Fibroblast of mammary gland (primary cell): ENCODE results near the gene TOP3A.

Source experiments
- DNase-seq: peaks from one replicate; pipeline ENCODE4 v3.0.0-alpha.2; 2010; ENCODE audit warnings: low read depth
- H3K4me3 ChIP-seq: 2 replicates; pipeline ENCODE4 v1.5.1; 2011; ENCODE audit warnings: low read depth, mild to moderate bottlenecking, low read length, moderate library complexity; ENCODE audit not compliant: control insufficient read depth
- CTCF ChIP-seq: conservative IDR thresholded peaks from 2 replicates; pipeline ENCODE4 v1.5.1; 2011; ENCODE audit warnings: low read depth, low read length, inconsistent platforms; ENCODE audit not compliant: control insufficient read depth, insufficient read depth

The TOP3A gene

DNA sequence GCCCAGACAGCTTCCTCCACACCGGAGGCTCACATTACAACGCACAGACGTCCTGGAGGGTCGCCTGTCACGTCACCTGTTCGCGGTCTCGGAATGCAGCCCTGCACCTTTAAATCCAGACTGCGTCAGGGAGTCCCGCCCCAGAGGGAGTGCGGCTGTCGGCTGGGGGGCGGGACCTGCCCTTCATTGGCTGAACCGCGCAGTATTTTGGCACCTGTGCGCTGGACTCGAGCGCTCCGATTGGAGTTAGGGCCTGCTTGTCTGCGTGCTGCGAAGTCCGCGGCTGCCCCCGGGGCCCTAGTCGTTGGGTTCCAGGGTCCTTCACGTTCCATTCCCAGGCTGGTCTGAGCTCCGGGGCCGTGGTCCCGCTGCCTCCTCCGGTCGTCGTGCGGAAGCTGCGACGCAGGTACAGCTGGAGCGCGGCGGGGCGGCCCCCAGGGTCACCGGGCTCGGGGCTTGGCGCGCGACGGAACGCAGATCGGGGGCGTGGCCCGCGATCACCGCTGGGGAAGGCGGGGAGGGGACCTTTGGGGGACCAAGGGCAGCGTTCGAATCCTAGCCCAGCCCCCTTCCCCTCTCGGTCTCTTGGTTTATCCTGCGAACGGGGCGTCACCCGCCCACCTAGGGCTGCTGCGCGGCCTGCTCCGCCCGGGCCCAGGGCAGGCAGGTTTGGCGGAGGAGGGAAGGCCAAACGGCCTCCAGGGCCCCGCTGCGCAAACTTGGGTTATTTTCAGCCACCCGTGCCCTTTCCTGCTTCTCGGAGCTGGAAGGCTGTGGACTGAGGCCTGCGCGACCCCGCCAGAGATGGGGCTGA is 54.3 kb downstream of the TOP3A start, which contains the start of gene MIEF2:
Gene MIEF2 (plus strand): TSS at position 331 of the 814 bp plus-strand sequence. CDS start 2,059 bp downstream, outside the sequence.
- peak within 1 kb of the TSS; percentile 76 for H3K4me3 ChIP-seq
- peak; percentile 89 for DNase-seq
- no peak for TF ChIP-seq CTCF

GRCh38 chr17:18259621-18260331 is 55.0 kb downstream of the TOP3A start:
- TF ChIP-seq CTCF, result no peak
- peak overlapping the region; percentile 76 for H3K4me3 ChIP-seq
- DNase-seq, result no peak

- DNase-seq, result no peak
- H3K4me3 ChIP-seq, result peak within 1 kb of the TSS; percentile 83
- no peak for TF ChIP-seq CTCF
Observed at GRCh38 chr17:18258356-18259038, 56.3 kb downstream of the TOP3A start, which contains the start of gene FLII. Gene FLII (minus strand): TSS chr17:18258738. CDS start chr17:18258690, 48 bp downstream.

DNA sequence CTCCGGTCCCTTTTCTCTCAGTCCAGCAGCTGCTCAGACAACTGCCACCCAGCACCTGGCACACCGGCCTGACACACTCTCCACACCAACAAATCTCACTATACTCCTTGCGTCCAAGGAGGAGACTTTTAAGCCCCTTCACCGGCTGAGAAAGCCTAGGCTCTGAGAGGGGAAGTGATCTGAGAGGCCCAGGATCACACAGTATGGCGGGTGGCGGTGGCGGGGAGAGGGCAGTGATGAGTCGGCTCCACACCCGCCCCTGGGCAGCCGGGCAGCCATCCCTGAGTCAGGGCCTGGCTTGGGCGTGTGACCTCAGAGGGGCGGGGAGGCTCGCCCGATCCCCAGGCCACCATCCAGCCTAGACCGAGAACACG is 56.8 kb downstream of the TOP3A start:
- no peak for TF ChIP-seq CTCF
- H3K4me3 ChIP-seq, result peak overlapping the region; percentile 83
- peak; percentile 77 for DNase-seq

GRCh38 chr17:18257268-18257981 is 57.4 kb downstream of the TOP3A start:
- peak overlapping the region; percentile 83 for H3K4me3 ChIP-seq
- no peak for TF ChIP-seq CTCF
- no peak for DNase-seq

- H3K4me3 ChIP-seq, result no peak overlapping the region
- DNase-seq, result no peak
- no peak for TF ChIP-seq CTCF
Observed at GRCh38 chr17:18256776-18257175, 58.0 kb downstream of the TOP3A start.
